HL-60/S4 (cell line): Measurements from ENCODE around the gene TPST2.

ENCODE experiments used
- in situ Hi-C: fragments of 300-500 bp; cut with MboI; formaldehyde crosslinking; loops from 2 replicates; pipeline ENCODE4 v1.14.3; 2022; ENCODE audit warnings: low sequenced_read_pairs

The TPST2 gene

DNA sequence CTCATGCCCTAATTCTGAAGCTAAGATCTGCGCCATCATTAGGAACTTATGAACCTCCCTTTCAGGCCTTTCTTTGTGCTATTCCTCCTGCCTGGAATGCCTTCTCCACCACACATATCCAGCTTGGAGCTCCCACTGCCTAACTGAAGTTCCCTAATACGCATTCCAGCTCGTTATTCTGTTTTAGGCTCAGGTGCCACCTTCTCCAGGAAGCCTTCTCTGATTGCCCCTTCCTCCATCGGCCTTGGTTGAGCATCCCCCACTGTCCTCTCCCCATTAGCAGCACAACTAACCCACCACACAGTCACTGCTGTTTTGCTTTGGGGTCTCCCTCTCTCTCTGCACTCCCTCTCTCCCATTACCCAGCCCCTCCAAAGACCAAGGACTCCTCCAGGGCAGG, 22.7 kb upstream of the TPST2 start:
- in situ Hi-C loops, result no loop called here

DNA sequence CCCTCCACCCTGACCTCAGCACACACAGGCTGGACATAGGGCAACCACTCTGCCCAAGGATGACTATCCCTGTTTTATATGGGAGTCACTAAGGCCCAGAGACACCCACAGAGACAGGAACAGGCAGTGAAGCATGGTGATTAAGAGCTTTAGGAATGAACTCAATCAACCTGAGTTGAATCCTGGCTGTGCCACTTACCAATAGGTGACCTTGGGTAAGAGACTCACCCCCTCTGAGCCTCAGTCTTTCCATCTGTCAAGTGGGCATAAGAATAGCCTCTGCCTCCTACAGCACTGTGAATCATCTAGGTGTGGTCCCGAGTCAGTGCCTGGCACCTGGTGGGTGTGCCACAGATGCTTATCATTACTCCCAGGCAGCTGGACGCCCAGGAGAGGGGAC, 21.1 kb upstream of the TPST2 start:
- in situ Hi-C loops, result no loop called here

- in situ Hi-C loops, result no loop called here
Measured at GRCh38 chr22:26610072-26610958, 20.4 kb upstream of the TPST2 start.

DNA sequence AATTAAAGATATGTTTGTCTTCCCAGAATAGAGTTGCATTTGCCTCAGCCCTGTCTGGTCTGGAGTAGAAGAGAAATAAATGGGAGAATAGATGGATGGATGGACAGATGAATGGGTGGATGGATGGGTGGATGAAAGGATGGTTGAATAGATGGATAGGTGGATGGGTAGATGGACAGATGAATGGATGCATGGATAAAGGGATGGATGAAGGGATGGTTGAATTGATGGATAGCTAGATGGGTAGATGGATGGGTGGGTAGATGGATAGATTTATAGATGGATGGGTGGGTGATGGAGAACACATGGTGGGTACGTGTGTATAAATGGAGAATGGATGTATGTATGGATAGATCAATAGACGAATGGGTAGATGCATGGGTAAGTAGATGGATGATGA, 19.4 kb upstream of the TPST2 start:
- in situ Hi-C loops, result no loop called here

GRCh38 chr22:26608129-26608528, 18.2 kb upstream of the TPST2 start:
- in situ Hi-C loops, result no loop called here

DNA sequence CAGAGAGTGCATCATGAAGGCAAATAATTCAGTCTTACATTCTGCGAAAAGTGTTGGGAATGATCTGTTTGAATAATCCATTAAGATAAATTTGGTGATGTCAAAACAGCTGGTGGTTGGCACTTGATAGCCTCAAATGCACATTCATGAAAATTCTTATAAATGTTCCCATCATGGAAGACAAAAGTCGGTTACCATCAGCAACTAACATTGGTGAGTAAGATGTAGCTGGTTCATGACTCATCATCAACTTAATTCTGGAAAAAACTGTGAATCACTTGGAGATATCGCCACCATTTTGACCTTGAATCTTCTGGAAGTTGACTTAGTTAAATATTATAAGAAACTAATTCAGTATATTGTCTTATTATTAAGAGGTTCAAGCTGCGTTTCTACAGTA, 16.7 kb upstream of the TPST2 start:
- in situ Hi-C loops, result no loop called here

- in situ Hi-C loops, result no loop called here
Measured at GRCh38 chr22:26604368-26604767, 14.4 kb upstream of the TPST2 start.

GRCh38 chr22:26602127-26602526, 12.2 kb upstream of the TPST2 start:
- in situ Hi-C loops, result no loop called here

GRCh38 chr22:26601726-26602125, 11.8 kb upstream of the TPST2 start:
- in situ Hi-C loops, result no loop called here

GRCh38 chr22:26599505-26599904, 9.6 kb upstream of the TPST2 start:
- in situ Hi-C loops, result no loop called here

DNA sequence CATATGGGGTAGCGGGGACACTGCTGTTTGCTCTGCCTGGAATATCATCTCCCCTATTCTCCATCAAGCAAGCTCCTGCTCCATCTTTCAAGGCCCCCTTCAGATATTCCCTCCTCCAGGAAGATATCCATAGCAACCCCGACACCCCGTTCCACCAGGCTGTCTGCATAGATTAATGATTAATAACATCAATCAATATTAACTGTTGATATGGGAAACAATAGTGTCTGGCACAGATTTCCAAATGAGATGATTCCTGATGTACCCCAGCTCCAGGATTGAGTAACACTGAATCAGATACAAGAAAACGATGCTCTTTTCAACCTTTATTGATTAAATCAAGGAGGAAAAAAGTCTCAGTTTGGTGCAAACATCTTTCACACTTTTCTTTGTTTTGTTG, 7.5 kb upstream of the TPST2 start:
- in situ Hi-C loops, result no loop called here

- in situ Hi-C loops, result no loop called here
Measured at GRCh38 chr22:26597026-26597425, 7.1 kb upstream of the TPST2 start.

DNA sequence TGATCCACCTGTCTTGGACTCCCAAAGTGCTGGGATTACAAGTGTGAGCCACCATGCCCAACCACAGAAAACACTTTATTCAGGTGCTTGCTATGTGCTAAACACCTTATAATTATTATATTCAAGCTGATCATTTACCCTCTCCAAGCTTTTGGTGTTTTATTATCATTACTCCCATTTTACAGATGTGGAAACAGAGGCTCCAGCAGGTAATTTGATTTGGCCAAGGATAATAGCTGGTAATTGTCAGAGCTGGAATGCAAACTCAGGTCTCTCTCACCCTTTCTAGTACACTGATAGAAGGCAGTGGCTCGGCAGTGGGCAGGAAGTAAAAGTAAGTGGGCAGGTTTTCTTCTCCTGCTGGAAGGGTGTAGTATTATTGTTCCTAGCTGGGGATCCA, 3.8 kb upstream of the TPST2 start:
- in situ Hi-C loops, result no loop called here

DNA sequence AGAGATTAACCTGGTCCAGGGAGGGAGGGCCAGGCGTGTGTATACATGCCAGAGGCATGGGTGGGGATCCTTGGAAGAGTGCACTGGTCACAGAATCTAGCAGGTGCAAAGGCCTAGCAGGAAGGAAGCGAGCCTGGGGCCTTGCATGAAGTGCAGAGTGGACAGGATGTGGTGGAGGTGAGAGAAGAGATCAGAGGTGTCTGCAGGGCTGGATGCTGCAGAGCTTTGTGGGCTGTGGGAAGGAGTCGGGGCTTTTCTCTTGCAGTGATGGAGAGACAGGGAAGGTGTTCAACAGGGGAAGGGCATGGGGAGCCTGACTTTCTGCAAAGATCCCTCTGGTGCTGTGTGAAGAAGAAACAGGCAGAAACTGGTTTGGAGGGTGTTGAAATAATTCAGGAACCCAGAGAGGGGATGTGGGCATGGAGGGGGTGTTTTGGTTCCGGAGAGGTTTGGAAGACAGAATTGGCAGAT, 2.5 kb upstream of the TPST2 start:
- in situ Hi-C loops, result no loop called here

DNA sequence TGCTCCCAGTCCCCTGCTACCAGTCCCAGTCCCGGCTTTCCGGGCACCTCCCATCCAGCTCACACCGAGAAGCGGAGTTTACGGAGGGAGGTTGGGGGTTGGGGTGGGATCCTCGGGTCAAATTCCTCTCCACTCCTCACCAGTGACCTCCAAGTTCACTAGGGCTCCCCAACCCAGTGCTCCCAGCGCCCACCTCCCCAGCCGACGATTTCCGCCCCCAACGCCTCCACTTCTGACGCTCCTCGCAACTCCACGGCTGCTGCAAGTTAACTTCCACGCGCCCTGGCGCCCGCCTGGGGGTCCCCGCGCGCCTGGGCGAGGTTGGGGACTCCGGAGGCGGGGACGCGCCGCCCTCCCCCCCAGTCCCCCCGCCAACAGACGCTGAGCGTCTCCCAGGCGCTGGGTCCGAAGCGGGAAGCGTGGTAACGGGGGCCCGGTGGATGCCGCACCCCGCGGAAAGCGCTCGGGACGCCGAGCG, 526 bp downstream of the TPST2 start:
- in situ Hi-C loops, result no loop called here

DNA sequence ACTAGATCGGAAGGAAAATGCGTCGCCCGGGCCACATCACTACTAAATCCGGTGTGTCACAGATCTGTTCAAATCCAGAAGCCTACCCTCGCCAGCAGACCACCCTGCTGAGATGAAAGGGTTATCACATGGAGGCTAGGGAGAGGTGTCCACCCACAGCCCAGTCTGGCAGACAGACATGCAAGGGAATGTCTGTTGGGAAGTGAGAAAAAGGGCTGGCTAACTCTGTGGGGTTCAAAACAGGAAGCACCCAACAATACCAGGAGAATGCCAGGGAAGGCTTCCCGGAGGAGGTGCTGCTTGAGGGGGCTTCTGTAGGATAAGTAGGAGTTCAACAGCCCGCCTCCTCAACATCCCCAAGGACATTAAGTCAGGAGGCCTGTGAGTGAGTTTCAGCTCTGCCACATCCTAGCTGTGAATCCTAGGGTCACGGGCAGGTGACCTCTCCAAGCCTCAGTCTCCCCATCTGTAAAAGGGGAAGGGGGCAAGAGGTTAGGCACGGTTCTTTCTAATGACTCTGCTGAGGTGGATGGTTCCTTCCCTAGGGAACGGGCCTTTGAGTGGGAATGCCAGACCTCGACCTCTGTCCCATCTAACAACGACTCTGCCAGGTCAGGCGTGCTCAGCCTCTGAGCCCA, 1.1 kb downstream of the TPST2 start:
- in situ Hi-C loops, result no loop called here

DNA sequence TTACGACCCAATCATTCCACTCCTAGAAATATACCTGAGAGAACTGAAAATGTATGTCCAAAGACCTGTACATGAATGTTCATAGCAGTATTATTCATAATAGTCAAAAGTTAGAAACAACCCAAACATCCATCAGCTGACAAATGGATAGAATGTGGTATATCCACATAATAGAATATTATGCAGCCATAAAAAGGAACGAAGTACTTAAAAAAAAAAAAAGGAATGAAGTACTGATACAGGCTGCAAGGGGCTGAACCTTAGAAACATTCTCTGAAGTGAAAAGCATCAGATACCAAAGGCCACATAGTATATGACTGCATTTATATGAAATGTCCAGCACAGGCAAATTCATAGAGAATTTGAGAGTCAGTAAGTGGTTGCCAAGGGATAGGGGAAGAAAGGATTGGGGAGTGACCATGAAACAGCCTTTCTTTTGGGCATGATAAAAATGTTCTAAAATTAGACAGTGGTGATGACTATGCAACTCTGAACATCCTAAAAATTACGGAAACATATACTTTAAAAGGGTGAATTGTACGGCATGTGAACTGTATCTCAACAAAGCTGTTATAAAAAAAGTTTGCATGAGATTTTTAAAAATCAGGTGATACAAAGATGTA, 1.8 kb downstream of the TPST2 start:
- in situ Hi-C loops, result no loop called here

- in situ Hi-C loops, result no loop called here
Measured at GRCh38 chr22:26586556-26587325, 3.2 kb downstream of the TPST2 start.

DNA sequence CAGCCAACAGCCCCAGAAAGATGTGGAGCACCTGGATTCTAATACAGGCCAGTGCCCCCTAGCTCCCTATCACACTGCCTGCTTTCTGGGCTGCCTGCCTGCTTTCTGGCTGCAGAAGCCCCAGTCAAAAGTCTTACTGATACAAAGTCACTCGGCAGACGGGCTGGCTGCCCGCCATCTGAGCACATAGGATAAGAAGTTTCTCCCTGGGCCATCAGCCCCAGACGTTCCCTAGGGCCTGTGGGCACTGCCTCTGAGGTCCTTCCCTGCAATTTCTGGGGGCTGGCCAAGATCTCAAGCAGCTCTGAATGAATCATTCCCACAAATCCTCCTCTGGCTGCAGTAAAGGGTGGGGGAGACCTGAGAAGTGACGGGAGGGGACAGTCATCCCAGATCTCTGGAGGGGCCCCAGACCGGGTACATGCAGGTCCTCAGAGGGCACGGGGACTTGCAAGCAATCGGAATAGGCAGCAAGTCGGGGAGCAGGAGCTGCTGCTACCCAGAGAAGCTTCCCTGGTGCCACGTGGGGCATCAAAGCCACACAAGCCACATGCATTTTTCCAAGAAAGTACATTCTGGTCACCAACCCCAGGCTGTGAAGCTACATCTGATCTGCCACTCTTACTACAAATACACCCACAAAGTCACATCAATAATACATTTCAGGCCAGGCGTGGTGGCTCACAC, 4.7 kb downstream of the TPST2 start:
- in situ Hi-C loops, result no loop called here

GRCh38 chr22:26584010-26584409, 5.9 kb downstream of the TPST2 start:
- in situ Hi-C loops, result no loop called here
